ENCODE measurements around the gene RFWD3. TPM values are rescaled to one million over a fixed set of nuclear protein-coding genes. Genes with fewer than 3 reads are reported as not detected.

RFWD3 gene
- total and polyA plus RNA-seq, 2 of the 13 experiments (the other 11 are each of a cell fraction or from before 2014, with no cell fraction given), result 23.4 to 62.6 TPM

DNA sequence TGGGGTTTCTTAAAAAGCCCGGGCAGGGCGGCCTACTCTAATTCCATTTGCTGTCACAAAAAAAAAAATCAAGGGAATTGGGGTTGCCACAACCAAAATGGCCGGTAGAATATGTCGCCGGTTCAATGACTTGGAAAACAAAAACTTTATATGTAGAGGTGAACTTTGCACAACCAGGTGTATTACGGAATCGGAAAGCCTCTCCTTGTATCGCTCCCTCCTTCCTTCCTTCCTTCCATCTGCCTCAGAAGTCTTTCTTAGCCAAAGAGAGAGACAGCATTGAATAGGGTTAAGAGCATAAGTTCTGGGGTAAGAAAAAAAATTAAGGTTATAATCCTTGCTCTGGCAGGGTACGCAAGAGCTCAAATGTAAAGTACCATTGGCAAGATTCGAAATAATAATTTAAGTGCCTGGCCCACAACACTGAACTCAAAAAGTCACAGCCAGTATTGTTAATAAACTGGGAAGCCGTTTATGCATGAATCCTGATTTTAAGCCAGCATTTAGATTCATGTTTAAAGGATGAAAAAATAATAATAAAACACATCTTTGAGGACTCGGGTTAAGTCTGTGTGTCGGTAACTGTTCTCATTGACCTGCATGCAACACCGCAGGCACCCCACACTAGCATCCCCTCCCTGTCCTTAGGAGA, 59.2 kb downstream of the RFWD3 start (continued):
- TF ChIP-seq NFIB (CRISPR knock-in tag; IDR thresholded peaks at IDR 0.05; ENCODE audit: borderline replicate concordance) (0 out of 2 replicates have a peak, but pooled peaks have one; percentile 55), CEBPB (IDR thresholded peaks at IDR 0.05; ENCODE audit: borderline replicate concordance, low read depth, low read length) (peak; percentile 75), NCOR1 (IDR thresholded peaks at IDR 0.05; ENCODE audit: borderline replicate concordance, low read length) (peak; percentile 77), ZBTB40 (IDR thresholded peaks at IDR 0.05) (peak; percentile 99), ZBTB40 (CRISPR knock-in tag; IDR thresholded peaks at IDR 0.05) (peak; percentile 99), ZNF503 (CRISPR knock-in tag; IDR thresholded peaks at IDR 0.05) (peak; percentile 4; the same call in 1 of the 2 replicates), ASH2L (IDR thresholded peaks at IDR 0.05; ENCODE audit: insufficient read length, low read depth, low read length) (peak; percentile 36), FOXJ3 (CRISPR knock-in tag; IDR thresholded peaks at IDR 0.05; ENCODE audit: borderline replicate concordance) (0 out of 2 replicates have a peak, but pooled peaks have one; percentile 8), HNF4G (IDR thresholded peaks at IDR 0.05; ENCODE audit: borderline replicate concordance, low read depth, low read length) (peak; percentile 39; the same call in 1 of the 2 replicates), HNF4G (CRISPR knock-in tag; IDR thresholded peaks at IDR 0.05; ENCODE audit: borderline replicate concordance, low read depth) (no peak), ZFX (CRISPR knock-in tag; IDR thresholded peaks at IDR 0.05; ENCODE audit: low read depth) (no peak), ERF (CRISPR knock-in tag; IDR thresholded peaks at IDR 0.05) (0 out of 2 replicates have a peak, but pooled peaks have one; percentile 9), CEBPG (CRISPR knock-in tag; IDR thresholded peaks at IDR 0.05) (peak; percentile 59; the same call in 1 of the 2 replicates), ELF4 (CRISPR knock-in tag; IDR thresholded peaks at IDR 0.05; ENCODE audit: borderline replicate concordance) (peak; percentile 41; the same call in 1 of the 2 replicates), GATAD2A (CRISPR knock-in tag; IDR thresholded peaks at IDR 0.05) (peak; percentile 18; the same call in 1 of the 2 replicates)
- TF ChIP-seq, protein P1, sequence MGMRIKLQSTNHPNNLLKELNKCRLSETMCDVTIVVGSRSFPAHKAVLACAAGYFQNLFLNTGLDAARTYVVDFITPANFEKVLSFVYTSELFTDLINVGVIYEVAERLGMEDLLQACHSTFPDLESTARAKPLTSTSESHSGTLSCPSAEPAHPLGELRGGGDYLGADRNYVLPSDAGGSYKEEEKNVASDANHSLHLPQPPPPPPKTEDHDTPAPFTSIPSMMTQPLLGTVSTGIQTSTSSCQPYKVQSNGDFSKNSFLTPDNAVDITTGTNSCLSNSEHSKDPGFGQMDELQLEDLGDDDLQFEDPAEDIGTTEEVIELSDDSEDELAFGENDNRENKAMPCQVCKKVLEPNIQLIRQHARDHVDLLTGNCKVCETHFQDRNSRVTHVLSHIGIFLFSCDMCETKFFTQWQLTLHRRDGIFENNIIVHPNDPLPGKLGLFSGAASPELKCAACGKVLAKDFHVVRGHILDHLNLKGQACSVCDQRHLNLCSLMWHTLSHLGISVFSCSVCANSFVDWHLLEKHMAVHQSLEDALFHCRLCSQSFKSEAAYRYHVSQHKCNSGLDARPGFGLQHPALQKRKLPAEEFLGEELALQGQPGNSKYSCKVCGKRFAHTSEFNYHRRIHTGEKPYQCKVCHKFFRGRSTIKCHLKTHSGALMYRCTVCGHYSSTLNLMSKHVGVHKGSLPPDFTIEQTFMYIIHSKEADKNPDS (CRISPR knock-in tag; IDR thresholded peaks at IDR 0.05), result no peak

Data from HepG2 (cell line).